H7 (cell line): Measurements from ENCODE around the gene MAPKAPK3. TPM values are rescaled to one million over a fixed set of nuclear protein-coding genes. Genes with fewer than 3 reads are reported as not detected.

Source experiments
- DNase-seq: peaks from one replicate; pipeline ENCODE4 v3.0.0; 2012
- H3K27me3 ChIP-seq: 2 replicates; pipeline ENCODE4 v1.6.0; 2011; ENCODE audit warnings: mild to moderate bottlenecking, low read length; ENCODE audit not compliant: control insufficient read depth, insufficient read depth
- H3K36me3 ChIP-seq: replicated peaks from 2 replicates; pipeline ENCODE4 v1.5.1; 2011; ENCODE audit warnings: low read length; ENCODE audit not compliant: control insufficient read depth, insufficient read depth
- H3K4me3 ChIP-seq: 2 replicates; pipeline ENCODE4 v1.5.1; 2011; ENCODE audit warnings: low read depth, mild to moderate bottlenecking, control low read depth, low read length, moderate library complexity; ENCODE audit not compliant: insufficient read depth
- total RNA-seq: library from RNA; depleted of rRNA; stranded (reverse); fragments of >200 nt; shearing (Covaris generic); gene quantifications from 2 replicates; pipeline ENCODE4 v1.2.3, GENCODE V29; 2014

Gene MAPKAPK3
- total RNA-seq, 1 experiment from 2014 or later, result 72.5 TPM

DNA sequence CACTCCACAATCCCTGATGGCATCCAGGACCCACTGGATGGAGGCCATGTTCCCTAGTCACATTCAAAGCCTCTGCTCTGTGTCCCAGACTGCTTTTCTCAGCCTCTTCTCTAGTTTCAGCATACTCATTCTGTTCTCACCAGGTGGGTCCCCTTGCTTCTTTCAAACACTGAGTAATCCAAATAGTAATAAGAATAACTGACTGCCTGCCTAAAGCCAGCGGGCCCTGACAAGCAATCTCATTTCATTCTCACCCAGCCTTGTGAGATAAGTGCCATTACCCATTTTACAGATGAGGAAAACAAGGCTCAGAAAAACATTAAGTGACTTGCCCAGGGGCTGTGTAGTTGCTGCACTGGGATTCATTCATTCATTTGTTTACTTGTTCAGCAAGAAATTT lies 25.4 kb downstream of the MAPKAPK3 start:
- Histone ChIP-seq H3K27me3 (no peaks in the 10 kb centered on the region), H3K4me3 (no peak overlapping the region), H3K36me3 (peaks cover 8% of the 10 kb centered on the region)
- no peak for DNase-seq

DNA sequence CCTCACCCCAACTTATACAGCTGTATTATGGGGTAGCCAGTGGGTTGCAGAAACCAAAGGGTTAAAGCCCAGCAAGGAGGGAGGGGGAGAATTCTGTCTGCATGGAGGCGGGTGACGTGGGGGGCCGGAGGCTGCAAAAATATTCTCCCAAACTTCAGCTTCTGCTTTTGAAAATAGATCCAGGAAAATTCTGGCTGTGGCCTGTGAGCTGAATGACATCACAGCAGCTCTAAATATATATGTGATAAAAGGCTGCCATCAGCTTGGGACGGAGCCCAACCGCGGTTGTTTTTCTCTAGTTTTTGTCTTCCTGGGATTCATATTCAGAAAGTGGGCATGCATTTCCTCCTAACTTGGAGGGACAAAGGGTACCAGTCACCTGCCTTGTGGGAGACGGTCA lies 27.6 kb downstream of the MAPKAPK3 start:
- Histone ChIP-seq H3K4me3 (no peak overlapping the region), H3K27me3 (no peaks in the 10 kb centered on the region), H3K36me3 (peaks cover 8% of the 10 kb centered on the region)
- DNase-seq, result no peak

DNA sequence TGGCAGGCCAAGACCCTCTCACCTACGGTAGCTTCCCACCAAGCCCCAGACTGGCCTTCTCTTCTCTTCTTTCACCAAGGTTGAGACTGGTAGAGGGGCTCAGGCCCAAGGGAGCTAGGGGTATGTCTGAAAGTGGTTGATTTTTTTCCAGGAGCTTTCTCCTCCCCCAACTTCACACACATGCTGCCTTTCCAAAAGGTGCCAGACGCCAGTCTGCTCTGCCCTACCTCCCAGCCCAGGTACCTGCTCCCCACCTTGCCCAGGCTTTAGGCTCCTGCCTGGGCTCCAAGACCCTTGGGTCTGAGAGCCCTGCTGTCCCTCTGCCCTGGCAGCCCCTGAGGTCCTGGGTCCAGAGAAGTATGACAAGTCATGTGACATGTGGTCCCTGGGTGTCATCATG lies 28.4 kb downstream of the MAPKAPK3 start:
- Histone ChIP-seq H3K36me3 (peaks cover 8% of the 10 kb centered on the region), H3K27me3 (no peaks in the 10 kb centered on the region), H3K4me3 (no peak overlapping the region)
- no peak for DNase-seq

DNA sequence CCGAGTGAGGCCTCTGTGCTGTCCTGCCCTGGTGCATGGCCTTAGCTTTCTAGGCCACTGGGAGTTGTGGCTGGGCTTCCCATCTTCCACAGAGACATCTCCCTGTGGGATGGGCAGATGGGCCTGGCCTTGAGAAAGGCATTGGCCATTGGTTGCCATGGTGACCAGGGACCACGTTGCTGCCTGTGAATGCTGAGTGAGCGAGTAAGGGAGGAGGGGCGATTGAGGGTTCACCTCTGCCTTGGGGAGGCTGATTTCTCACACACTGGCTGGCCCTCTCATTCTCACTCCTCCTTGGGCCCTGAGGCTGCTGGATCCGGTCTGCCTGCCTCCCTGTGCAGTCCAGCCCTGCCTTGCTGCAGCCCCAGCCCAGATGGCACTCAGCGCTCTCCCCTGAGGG lies 31.4 kb downstream of the MAPKAPK3 start:
- Histone ChIP-seq H3K4me3 (no peak overlapping the region), H3K36me3 (peaks cover 2% of the 10 kb centered on the region), H3K27me3 (no peaks in the 10 kb centered on the region)
- peak; percentile 76 for DNase-seq

DNA sequence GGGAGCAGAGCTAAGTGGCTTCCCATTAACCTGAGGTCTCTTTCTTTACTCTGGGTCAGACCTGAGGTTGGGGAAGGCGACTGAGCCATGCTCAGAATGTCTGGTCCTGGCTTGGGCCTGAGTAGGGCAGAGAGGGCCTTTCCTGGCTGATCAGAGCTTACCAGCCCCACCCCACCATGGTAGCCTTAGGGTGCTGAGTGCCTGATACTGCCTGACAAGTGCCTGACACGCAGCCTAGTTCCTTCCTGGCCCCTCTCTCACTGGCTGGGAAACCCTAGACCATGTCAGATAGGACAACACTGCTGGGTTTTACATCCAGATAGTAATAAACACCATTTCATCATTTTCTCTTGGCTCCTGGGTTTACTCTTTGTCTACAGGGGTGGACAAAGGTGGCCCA lies 32.0 kb downstream of the MAPKAPK3 start:
- no peak overlapping the region for H3K4me3 ChIP-seq
- H3K27me3 ChIP-seq, result no peaks in the 10 kb centered on the region
- DNase-seq, result no peak
- H3K36me3 ChIP-seq, result peaks cover 2% of the 10 kb centered on the region

DNA sequence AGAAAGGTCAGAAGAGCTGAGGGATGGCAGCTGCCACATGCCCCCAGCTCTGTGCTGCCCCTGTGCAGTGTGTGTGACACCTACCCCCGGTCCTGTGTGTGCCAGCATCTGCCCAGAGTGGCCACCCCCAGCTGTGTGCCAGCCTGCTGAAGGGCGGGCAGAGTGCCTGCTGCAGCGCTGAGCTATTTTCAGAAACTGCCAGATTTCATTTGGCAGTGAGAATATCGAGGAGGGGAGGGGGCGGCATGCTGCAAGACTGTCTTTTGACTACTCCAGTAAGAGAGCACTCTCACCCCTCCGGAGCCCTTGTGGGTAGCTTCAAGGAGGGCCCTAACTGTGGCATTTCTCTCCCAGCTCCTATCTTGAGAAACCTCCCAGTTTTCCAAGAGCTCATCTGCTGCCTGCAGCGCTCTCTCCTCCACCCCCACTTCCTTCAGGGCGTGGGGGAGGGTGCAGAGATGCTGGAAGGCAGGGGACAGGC lies 32.5 kb downstream of the MAPKAPK3 start:
- H3K27me3 ChIP-seq, result no peaks in the 10 kb centered on the region
- no peak for DNase-seq
- no peak overlapping the region for H3K4me3 ChIP-seq
- peaks cover 2% of the 10 kb centered on the region for H3K36me3 ChIP-seq

DNA sequence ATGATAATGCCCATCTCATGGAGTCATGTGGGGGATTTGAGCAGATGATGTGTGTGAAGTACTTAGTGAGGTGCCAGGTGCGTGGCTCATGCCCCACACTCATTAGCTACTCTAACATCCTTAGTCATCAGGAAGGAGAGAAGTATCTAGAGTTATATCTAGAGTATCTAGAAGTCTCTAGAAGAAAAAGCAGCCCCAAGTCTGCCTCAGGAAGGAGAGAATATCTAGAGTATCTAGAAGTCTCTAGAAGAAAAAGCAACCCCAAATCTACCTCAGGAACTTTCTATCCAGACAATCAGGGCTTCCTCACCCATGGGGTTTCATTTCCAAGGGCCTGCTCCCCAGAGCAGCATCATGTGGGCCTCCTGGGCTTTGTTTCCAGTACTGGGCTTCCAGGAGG lies 33.1 kb downstream of the MAPKAPK3 start:
- no peak for DNase-seq
- Histone ChIP-seq H3K27me3 (no peaks in the 10 kb centered on the region), H3K4me3 (no peak overlapping the region), H3K36me3 (peaks cover 2% of the 10 kb centered on the region)

DNA sequence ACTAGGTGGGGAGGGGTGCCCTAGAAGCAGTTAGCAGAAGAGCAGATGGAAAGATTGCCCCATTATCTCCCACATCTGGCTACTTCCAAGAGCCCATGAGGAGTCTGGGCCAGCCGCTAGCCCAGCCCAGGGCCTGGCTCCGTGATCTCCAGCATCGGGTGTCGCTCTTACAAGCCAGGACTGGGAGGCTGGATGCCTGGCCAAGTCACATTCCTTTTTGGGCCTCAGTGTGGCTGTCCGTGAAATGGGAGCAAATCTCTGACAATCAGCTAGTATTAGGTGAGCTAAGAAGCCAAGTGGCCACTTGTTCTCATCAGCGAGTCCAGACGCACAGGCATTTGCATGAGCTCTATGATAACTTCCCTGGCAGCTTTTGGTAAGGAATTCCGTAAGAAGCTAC lies 34.5 kb downstream of the MAPKAPK3 start:
- no peaks in the 10 kb centered on the region for H3K27me3 ChIP-seq
- DNase-seq, result no peak
- no peaks in the 10 kb centered on the region; the same call in 1 of the 2 replicates for H3K36me3 ChIP-seq
- no peak overlapping the region for H3K4me3 ChIP-seq

DNA sequence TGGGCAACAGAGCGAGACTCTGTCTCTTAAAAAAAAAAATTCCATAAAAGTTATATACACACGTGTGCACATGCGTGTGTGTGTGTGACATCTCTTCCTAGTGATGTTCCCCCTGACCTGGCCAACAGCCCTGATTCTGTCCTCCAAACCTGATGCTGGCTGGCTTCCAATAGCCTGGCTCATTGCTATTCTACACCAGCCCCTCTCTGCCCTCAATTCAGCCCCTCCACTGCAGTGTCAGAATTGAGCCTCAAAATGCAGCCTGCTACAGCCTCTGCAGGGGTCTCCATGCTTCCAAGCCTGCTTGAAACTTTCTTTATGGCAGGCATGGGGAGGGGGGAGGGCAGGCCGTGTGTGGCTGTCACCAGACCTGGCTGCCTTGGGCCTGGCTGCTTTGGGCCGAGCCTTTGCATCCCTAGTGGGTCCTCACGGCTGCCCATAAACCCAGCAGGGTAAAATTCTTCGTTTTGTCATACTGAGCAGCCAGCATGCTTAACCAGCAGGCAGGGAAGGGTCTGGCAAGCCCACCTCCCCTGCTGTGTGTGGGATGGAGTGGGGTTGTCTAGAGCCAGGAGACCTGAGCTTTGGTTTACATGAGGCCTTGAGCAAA lies 35.1 kb downstream of the MAPKAPK3 start:
- Histone ChIP-seq H3K4me3 (no peak overlapping the region), H3K36me3 (no peaks in the 10 kb centered on the region), H3K27me3 (no peaks in the 10 kb centered on the region)
- peak; percentile 74 for DNase-seq

DNA sequence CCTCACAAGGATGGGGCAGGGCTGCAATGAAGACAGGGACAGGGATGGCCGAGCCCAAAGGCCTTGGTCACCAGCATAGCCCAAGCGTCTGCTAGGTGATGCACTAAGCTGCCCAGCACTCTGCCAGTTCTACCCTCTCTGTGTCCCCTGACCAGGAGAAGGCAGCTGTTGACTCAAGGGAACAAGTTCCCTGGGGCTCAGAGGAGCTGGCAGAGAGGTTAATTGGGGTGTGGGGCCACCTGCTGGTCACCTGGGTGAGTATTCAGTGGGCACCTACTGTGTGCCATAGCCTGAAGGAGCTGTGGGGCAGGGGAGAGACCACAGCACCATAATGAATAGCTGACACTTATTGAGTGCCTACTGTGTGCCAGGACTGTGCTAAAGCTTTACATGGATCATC lies 35.8 kb downstream of the MAPKAPK3 start:
- Histone ChIP-seq H3K4me3 (no peak overlapping the region), H3K27me3 (no peaks in the 10 kb centered on the region), H3K36me3 (no peaks in the 10 kb centered on the region)
- peak; percentile 76 for DNase-seq

DNA sequence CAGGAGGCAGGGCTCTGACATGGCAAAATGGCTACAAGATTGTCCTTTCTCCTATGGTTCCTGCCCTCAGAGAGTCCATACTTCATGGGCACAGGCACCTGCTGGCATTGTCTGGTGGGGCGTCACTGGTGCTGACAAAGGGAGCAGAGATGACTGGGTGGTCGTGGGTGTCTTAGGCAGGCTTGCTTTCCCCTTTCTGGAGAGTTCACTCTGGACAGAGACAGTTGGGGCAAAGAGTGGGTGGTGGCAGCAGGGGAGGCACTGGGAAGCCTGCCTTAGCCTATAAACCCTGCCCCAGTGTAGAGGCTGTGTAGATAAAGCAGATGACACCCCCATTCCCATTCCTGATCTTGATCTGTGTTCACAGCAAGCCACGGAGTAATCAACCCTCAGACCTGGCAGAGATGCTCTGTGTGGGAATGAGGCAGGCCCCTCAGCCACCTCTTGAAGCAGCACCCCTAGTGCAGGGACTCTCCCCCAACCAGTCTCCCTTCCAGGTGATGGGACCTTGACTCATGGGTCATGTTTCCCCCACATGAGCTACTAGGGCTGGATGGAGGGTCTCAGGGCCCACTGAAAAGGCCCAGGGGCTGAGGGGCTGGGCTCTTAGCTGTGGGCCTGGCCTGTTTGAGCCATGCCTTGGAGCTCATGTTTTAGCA lies 37.1 kb downstream of the MAPKAPK3 start:
- DNase-seq, result no peak
- Histone ChIP-seq H3K27me3 (no peaks in the 10 kb centered on the region), H3K4me3 (no peak overlapping the region), H3K36me3 (no peaks in the 10 kb centered on the region)

DNA sequence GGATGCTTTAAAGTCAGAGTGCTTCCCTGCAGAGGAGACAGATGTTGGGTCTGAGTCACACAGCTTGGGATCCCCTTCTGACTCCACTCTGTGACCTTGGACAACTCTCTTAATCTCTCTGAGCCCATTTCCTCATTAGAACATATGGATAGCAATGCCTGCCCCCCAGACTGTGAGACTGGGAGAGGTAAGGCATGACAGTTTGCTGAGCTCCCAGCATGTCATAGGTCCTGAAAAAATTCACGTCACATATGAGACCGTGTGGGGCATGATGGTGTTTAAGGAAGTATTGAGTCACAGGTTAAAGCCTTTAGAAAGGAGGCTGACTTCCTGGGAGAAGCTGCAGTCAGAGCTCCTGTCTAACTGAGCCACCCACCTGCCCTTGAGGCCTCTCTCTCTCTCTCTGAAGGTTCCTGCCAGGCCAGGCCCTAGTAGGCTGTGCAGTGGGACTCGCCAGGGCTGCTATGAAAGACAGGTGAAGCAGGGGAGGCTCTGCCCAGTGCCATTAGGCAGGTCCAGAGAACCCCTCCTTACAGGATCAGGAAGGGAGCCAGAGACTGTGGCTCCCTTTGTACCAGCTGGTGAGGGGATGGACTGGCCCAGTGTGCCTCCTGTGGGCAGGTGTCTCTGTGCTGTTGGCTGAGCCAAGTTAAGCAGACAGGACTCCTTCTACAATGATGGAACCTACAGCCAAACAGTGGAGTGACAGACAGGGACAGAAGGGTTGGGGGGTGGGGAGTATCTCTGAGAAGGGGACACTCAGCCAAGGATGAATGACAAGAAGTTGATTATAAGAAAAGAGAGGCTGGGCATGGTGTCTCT lies 38.3 kb downstream of the MAPKAPK3 start:
- no peak for DNase-seq
- H3K27me3 ChIP-seq, result no peaks in the 10 kb centered on the region

DNA sequence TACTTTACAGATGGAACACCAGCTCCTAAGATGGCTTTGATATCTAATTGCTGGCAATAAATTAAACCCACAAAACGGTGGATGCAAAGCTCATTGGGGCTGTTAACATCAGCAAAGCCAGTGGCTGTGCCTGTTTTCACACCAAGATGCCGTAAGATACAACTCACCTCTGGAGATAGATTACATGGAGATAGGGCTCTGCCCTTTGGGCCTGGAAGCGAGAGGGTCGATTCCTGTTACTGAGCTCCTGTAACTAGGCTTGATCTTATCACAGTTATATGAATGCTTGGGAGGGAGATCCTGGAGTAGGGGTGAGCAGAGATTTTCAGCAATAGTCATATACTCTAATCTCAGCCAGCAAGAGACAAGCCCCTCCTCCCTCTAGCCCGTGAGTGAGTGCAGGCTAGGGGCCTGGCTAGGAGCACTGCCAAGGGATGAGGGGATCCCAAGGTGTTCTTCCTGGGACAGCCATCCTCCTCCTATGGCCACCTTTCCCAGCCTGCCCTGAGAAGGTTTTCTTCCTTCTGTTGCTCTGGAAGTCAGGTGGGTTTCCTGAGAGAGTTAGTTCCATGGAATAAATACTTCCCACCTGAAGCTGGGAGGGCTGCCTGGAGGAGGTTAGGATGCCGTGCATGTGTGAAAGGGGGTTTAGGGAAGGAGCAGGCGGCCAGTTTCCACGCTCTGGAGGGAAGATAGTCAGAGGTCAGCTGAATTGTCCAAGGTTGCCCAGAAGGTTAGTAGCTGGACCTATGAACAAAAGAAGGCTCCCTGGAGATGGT lies 39.7 kb downstream of the MAPKAPK3 start:
- DNase-seq, result no peak
- Histone ChIP-seq H3K4me3 (no peak overlapping the region), H3K27me3 (no peaks in the 10 kb centered on the region), H3K36me3 (no peaks in the 10 kb centered on the region)

More for the DNA sequence above, 38.3 kb downstream of the MAPKAPK3 start:
- Histone ChIP-seq H3K36me3 (no peaks in the 10 kb centered on the region), H3K4me3 (no peak overlapping the region)

DNA sequence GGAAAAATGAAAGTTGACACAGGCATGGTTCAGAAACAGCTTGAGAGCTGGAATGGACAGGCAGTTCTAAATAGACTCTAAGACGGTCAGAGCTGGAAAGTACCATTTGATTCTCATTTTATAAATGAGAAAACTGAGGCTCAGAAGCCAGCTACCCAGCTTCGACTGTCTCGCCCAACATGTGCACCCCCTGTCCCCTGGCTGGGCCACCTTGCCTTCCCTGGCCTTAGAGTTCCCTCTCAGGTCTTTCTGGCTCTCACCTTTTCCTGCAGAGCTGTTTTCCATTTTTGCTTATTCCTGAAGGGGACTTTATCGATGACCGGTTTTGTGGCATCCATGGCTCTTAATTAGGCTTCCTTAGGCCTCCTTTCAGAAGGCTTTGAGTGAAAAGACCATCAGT lies 40.5 kb downstream of the MAPKAPK3 start:
- no peak overlapping the region for H3K4me3 ChIP-seq
- DNase-seq, result no peak
- no peaks in the 10 kb centered on the region for H3K27me3 ChIP-seq
- no peaks in the 10 kb centered on the region for H3K36me3 ChIP-seq
